GM19372 (cell line): ENCODE results near the gene SFXN4.
"Not testable (repeated sequence)": the region's sequence is repeated elsewhere in the genome, so short reads cannot be mapped to it uniquely, and the experiment has no call there.

Experiments used
- ATAC-seq: cut with Tn5 transposase; IDR thresholded peaks from one replicate; pipeline ENCODE4 v1.9.1; 2021; ENCODE audit warnings: mild to moderate bottlenecking, low read depth, moderate library complexity; ENCODE audit not compliant: unreplicated experiment

Gene SFXN4

DNA sequence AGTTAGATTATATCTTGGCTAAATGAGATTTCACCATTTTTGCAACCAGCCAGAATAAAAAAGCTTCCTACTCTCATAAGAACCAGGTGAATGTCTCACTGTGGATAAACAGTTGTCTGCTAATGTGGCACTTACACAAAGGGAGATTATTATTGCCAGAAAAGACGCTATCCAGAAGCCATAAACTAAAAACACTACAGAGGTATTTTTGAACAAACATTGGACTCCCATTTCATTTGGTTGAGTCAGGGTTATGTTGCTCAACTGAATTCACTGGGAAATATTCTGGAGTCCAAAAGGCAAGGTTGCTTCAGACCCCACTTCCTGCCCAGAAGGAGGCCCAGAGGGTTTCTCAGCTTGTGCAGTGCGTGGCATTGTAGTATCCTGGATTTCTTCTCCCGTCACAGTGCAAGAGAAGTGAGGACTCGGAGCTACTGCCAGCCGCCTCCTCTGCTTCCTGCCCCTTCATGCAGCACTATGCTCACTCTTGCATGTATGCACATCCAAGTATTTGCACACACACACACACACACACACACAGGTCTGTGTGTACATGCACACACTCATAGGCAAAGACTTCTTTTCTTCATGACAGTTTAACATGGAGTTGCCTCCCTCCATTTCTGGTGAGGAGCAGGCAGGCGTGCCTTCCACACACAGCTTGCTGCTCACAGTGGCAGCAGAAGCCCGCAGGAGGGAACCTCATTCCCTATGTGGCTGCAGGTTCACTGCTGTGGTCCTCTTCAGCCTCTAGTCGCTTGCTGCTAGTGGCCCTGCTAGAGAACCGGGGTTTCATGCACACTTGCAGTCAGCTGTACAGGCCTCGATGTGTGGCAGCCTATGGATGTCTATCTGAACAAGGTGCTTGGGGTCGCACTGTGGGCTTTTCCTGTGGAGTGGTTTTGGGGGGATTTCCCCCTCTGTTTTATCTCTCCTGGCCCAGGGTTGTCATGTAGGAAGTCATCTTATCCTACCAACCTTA lies 51.5 kb downstream of the SFXN4 start:
- no peak for ATAC-seq

DNA sequence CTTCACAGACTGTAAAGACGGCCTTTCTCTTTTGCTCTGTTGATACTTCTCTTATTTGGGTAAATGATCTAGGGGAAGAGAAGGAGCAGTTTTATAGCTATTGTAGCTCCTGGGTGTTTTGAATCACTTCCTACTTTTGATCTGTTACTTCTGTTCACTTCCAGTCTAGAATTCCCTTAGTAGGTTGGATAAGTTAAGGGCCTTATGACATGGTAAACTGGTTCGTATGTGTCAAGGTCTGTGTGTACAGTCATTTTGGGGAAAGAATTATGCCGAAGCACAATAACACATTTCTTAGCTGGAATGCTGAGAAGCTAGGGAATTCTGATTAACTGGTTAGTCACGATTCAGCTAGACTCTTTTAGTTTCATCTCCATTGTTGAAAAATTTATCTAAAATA lies 53.5 kb downstream of the SFXN4 start:
- no peak for ATAC-seq

DNA sequence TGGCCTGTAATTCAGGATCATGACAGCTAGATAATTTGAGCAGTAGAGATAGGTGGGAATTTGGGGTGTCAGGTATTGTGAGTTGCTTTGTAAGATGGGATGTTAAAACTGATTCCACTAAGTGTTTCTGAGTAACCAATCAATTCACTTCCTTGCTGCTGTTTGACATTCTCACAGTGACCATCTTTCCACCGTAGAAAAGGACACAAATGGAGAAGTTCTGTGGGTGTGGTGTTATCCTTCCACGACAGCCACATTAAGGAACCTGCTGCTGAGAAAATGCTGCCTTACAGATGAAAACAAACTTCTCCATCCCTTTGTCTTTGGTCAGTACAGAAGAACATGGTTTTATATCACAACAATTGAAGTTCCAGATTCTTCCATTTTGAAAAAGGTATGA lies 57.7 kb downstream of the SFXN4 start:
- ATAC-seq = not testable (repeated sequence)

DNA sequence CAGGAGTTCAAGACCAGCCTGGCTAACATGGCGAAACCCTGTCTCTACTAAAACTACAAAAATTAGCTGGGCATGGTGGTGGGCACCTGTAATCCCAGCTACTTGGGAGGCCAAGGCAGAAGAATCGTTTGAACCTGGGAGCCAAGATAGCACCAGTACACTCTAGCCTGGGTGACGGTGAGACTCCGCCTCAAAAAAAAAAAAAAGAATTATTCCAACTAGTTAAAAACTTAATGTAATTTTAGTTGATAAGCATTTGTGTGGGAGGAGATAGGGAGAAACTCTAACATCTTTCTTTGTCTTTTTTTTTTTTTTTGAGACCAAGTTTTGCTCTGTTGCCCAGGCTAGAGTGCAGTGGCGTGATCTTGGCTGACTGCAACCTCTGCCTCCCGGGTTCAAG lies 58.4 kb downstream of the SFXN4 start:
- ATAC-seq = not testable (repeated sequence)

DNA sequence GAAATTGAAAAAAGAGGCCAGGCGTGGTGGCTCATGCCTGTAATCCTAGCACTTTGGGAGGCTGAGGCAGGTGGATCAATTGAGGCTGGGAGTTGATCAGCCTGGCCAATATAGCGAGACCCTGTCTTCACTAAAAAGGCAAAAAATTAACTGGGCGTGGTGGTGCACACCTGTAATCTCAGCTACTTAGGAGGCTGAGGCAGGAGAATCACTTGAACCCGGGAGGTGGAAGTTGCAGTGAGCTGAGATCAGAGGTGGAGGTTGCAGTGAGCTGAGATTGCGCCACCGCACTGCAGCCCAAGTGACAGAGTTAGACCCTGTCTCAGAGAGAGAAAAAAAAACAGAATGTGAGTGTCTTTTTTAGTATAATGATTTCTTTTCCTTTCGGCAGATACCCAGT lies 59.6 kb downstream of the SFXN4 start:
- not testable (repeated sequence) for ATAC-seq

DNA sequence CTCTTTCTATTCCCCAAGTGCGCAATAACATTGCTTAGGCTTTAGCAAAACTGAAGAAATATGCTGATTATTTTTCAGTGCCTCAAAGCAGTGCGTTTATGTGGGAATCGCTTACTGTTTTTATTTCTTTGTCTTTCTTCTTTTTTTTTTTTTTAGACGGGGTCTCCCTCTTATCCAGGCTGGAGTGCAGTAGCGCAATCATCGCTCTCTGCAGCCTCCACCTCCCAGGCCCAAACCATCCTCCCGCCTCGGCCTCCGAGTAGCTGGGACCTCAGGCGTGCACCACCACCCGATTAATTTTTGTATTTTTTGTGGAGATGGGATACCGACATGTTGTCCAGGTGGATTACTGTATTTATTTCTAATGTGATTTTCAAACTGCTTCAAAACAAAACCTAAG lies 60.4 kb downstream of the SFXN4 start:
- no peak for ATAC-seq

DNA sequence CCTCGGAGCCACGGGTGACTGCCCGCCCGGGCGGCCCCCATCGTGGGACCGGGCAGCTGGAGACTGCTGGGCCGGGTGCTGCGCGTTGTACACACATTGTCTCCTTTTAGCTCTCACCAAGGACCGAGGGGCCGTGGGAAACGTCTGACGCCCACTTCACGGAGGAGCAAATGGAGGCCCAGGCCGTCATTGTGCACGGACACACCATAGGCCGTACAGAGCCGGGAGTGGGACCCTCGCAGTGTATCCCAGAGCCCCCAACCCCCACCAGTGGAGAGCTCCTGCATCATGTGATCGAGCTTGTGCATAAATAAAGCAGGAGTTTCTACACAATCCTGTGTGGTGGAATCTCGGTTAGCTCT lies 60.9 kb downstream of the SFXN4 start:
- ATAC-seq = peak; percentile 33

DNA sequence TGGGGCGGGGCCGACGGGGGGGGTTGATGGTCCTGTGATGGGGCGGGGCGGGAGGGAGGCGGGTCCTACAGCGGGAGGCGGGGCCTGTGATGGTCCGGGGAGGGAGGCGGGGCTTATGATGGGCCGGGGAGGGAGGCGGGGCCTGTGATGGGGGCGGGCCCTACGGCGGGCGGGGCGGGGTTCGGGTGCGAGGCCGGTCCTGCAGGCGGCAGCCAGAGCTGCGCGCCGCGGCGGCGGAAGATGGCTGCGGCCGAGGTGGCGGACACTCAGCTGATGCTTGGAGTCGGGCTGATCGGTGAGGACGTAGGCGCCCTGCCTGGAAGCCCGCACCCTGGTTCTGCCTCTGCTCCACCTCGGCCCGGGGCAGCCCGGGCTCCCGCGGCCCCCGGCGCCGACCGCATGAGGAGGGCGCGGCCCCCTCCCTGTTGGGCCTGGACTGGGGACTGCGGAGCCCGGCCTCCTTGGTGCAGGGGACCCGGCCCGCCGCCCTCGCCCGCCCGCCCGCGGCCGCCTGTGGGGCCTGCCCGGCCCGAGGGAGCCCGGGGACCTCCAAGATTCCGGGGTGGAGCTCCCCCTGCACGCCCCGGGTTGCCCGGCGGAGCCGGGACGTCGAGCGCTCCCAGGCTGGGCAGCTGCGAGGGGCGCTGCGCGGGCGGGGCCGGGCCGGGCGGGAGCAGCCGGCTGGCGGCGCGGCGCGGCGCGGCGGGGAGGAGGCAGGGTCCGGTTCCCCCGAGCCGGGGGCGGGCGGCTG lies 61.4 kb downstream of the SFXN4 start, which contains the start of gene DENND10:
DENND10 (plus strand) TSS at position 211 of the 751 bp plus-strand sequence; CDS start at position 241, 30 bp downstream.
- ATAC-seq = peak; percentile 82

DNA sequence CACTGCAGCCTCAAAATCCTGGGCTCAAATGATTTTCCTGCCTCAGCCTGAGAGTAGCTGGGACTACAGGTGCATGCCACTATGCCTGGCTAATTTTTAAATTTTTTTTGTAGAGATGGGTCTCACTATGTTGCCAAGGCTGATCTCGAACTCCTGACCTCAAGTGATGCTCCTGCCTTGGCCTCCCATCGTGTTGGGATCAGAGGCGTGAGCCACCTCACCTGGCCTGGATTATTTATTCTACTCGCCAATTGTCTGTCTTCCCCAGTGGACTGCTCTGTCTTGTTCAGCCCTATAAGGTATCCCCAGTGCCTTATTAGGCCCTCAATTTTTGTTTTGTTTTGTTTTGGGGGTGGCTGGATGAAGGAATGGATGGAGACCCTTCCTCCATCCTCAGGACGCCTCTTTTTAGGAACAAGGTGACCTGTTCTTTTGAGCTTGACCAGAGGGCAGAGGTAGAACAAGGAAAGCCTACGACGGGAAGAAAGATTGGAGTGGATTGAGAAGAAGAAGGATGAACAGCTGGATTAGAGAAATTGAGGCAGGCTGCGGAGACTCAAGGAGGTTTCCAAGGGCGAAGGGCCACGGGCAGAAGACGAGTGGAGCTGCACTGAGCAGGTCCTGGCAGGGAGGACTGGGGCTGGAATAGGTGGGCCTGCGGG lies 62.1 kb downstream of the SFXN4 start:
- no peak for ATAC-seq

DNA sequence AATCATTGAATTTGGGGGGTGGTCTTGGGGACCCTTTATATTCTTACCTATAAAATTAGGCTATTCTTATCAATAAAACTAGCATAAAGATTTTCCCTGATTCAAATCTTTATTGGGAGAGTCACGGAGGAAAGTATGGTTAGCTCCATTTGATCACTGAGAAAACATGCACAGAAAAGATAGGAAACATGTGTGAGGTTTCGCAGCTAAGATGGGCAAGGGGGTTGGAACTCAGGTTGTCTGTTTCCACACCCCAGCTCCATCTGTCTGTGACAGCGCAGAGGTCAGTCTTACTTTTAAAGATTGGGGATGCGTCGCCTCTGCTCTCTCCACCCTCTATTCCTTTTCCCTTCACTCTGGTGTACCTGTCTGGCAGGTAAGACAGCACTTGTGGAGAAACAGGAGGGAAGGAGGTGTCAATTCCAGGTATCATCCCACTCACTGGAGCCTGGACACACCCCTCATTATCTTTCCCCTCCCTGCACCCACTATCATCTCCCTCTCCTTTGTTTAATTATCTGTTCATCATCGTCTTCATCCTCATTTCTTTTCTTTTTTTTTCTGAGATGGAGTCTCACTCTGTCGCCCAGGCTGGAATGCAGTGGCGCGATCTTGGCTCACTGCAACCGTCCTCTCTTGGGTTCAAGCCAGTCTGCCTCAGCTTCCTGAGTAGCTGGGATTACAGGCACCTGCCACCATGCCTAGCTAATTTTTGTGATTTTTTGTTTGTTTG lies 64.0 kb downstream of the SFXN4 start:
- ATAC-seq = no peak

DNA sequence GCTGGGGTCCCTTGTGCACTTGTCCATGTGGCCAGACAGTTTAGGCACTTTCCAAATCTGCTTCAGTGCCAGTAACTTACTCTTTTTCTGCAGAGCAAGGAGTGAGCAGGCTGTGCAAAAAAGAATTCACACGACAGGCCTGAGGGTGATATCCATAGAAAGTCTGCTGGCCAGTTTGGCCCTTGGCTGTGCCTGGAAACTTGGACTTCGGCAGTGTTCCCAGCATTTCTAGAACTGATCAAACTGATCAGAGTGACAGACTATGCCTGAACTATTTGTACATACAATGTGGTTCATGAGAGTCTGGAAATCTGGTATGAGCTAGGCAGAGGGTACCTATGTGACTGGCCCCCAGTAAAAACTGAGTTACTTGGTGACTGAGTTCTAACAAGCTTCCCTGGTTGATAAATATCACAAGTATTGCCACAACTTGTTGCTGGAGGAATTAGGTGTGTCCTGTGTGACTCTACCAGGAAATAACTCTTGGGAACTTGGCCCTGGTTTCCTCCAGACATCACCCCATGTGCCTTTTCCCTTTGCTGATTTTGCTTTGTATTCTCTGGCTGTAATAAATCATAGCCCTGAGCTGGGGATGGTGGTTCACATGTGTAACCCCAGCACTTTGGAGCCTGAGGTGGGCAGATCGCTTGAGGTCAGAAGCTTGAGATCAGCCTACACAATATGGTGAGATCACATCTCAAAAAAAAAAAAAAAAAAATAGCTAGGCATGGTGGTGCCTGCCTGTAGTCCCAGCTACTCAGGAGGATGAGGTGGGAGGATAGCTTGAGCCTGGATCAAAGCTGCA lies 64.9 kb downstream of the SFXN4 start:
- no peak for ATAC-seq

DNA sequence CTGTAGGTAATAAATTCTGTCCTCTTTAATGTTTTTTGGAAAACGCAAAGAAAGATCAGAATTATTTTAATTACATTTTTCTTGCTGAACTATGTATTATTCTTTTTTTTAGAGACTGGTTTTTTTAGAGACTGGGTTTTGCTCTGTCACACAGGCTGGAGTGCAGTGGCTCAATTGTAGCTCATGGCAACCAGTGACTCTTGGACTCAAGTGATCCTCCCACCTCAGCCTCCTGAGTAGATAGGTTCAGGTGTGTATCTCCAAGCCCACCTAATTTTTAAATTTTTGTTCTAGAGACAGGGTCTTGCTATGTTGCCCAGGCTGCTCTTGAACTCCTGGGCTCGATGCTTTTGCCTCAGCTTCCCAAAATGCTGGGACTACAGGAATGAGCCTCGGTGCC lies 66.9 kb downstream of the SFXN4 start:
- no peak for ATAC-seq

DNA sequence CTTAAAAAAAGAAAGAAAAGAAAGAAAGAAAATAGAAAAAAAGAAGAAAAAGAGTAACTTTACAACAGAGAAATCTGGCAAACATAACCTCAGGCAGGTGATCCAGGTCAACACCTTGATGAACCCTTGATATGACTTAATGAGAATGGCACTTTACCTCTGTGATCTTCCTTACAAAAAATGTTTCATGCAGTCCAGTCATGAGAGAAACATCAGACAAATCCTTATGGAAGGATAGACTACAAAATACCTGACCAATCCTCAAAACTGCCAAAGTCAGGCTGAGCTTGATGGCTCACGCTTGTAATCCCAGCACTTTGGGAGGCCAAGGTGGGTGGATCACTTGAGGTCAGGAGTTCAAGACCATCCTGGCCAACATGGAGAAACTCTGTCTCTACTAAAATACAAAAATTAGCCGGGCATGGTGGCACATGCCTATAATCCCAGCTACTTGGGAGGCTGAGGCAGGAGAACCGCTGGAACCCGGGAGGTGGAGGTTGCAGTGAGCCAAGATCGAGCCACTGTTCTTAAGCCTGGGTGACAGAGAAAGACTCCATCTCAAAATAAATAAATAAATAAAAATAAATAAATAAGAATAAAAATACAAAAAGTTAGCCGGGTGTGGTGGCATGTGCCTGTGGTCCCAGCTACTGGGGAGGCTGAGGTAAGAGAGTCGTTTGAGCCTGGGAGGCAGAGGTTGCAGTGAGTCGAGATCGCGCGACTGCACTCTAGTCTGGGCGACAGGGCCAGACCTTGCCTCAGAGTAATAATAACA lies 68.7 kb downstream of the SFXN4 start:
- not testable (repeated sequence) for ATAC-seq

DNA sequence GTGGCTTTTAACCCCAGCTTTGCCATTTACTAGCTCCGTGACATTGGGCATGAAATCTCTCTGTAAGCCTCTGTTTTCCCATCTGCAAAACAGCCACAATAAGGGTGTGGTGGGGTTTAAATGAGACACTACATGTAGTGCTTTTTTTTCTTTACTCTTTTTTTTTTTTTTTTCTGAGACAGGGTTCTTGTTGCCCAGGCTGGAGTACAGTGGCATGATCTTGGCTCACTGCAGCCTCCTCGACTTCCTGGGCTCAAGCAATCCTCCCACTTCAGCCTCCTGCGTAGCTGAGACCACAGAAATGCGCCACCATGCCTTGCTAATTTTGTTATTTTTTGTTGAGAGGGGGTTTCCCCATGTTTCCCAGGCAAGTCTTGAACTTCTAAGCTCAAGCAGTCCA lies 69.9 kb downstream of the SFXN4 start:
- ATAC-seq = no peak

DNA sequence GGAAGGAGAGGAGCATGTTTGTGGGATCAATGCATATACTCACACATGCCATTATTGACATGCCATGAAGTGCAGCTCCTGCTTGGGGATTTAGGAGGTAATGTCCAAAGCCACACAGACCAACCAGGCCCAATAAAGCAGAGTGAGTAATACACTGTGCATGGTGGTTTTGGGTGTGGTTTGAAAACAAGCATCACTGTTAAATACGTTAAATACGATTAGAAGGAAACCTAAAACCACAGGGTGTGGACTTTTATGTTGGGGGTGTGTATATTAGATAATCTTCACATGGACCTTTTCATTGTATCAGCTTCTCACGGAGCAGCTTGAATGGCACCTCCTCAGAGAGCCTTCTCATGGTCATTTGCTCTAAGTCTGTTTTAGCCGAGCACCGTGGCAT lies 74.5 kb downstream of the SFXN4 start:
- no peak for ATAC-seq
